DMS79 treated with DMSO at 0.1 percent for 48 hours (cell line): ENCODE measurements around the gene PLEK.
"Not testable (repeated sequence)": the region's sequence is repeated elsewhere in the genome, so short reads cannot be mapped to it uniquely, and the experiment has no call there.

Source experiments
- DNase-seq: peaks from one replicate; lab custom pipeline; 2025; lab: John Stamatoyannopoulos, UW

PLEK gene, protein sequence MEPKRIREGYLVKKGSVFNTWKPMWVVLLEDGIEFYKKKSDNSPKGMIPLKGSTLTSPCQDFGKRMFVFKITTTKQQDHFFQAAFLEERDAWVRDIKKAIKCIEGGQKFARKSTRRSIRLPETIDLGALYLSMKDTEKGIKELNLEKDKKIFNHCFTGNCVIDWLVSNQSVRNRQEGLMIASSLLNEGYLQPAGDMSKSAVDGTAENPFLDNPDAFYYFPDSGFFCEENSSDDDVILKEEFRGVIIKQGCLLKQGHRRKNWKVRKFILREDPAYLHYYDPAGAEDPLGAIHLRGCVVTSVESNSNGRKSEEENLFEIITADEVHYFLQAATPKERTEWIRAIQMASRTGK

DNA sequence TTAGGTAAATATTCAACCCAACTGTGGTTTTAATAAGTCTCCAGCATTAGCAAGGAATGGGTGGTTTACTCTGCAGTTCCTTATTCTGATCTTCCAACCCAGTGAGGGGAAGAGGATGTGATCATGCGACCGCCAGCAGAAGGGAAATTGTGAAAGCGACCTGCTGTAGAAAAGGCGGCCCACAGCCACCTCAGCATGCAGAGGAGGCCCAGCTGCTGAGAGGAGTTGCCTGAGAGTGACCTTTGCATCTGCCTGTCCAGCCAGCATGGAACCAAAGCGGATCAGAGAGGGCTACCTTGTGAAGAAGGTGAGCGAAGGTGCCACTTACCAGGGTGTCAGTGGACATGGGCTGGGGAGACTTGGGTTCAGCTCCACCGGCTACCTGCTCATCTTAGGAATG lies at the start of gene PLEK:
Gene PLEK (plus strand): TSS at position 196 of the 400 bp plus-strand sequence. CDS start 70 bp downstream, at position 266.
- no peak for DNase-seq

DNA sequence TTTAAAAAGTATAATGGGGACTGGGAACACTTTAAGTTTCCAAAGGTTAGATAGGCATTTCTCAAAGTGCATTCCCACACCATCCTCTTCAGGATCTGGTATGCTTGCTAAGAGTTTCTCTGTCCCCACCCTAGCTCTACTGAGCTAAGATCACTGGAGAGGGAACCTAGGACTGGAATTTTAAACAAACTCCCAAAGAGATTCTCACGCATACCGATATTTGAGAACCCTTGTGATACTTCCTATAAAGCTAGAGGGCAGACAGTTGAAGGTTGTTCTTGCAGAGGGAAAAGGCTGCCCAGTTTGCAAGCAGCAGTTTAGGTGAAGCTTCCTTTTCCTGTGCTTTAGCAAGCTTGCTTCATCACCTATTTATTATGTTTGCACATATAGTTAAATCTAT lies 49.0 kb upstream of the PLEK start:
- DNase-seq = no peak

DNA sequence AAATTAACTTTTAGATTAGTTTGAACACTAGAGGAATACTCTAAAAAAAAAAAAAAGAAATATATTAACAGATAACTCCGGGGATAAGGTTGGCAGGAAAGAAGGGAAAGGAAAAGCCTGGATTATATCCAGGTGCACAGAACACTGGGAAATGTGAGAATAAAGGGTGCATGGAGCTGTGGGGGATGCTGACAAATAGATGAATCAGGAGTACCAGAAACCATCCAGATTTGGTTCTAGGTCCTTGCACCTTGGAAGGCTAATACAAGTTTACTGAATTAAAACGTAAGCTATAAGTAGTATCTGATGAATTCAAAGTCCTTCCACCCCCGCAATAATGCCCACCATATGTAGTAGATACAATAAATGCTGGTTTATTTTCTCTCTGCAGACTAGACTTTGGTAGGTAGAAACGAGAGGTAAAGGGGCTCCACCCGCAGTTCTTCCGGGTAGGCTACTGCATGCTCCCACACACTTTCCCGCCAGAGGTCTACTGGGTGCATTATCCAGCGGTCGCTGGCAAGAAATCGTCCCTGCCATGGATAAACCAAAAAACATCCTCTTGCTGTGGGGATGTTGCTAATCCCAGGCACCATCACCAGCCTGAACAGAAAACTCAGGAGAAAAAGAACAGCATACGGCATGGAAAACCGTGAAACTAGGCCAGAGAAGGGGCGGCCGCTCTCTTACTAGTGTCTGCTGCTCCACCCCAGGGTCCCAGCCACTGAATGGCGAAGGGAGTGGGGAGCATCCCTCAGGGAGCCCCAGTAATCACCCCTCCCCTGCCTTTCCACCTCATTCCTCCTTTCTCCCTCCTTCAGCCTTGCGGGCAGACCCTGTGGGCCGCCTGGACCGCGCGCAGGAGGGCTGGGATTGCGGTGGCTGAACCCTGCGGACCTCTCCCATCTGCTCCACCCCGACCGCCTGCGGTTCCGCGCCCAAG lies 46.8 kb upstream of the PLEK start:
- DNase-seq = no peak

DNA sequence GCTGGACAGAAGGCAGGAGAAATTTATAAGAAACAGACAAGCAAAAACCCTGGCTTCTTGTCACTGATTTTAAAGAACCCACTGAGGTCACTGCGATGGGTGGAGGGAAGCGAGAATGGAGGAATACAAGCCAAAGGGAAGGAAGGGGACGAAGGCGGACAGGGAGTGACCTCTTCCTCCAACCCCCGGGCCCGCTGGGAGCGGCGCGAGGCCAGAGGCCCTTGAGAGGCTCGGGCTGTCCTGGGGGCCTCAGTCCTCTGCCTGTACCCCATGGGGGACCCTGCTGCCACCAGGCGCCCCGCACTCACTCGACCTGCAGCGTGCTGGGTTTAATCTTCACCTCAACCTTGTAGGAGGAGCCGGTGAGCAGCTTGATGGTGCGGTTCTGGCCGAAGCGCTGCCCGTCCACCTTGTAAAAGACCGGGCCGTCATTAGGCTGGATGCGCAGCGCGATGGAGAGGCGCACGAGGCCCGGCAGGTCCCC lies 46.1 kb upstream of the PLEK start:
- DNase-seq = no peak

DNA sequence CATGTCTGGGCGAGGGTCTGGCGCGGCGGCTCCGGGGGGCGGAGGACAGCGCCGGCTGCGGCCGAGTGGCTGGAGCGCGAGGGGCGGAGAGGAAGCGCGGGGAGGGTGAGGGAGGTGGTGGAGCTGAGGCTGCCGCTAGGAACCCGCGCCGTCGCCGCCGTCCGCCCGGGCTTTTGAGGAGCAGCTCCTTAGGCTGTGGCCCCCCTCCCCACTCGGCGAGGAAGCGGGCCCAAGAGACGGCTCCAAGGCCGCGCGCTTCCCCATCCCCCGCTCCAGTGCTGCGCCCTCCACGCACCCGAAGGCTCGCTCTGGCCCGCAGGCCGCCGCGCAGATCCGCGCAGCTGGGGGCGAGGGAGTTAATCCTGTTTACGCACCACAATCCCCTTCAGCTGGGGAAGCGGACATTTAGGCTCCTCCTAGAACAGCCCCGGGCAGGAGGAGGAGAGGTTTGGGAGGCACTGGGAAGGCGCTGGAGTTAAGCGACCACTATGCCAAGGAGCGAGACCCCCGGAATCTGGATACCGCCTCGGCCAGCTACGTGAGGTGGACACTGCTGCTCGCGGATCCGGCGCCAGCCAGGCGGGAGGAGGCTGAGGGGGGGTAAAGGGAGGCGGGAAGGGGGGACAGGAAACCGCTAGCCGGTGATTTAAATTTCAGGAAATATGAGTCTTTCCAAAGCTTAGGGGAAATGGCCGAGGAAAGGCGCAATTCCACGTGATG lies 45.5 kb upstream of the PLEK start, which contains the start of gene CNRIP1:
Gene CNRIP1 (minus strand): TSS at position 552 of the 720 bp plus-strand sequence. CDS start 549 bp downstream, at position 3.
- peak; percentile 77 for DNase-seq

DNA sequence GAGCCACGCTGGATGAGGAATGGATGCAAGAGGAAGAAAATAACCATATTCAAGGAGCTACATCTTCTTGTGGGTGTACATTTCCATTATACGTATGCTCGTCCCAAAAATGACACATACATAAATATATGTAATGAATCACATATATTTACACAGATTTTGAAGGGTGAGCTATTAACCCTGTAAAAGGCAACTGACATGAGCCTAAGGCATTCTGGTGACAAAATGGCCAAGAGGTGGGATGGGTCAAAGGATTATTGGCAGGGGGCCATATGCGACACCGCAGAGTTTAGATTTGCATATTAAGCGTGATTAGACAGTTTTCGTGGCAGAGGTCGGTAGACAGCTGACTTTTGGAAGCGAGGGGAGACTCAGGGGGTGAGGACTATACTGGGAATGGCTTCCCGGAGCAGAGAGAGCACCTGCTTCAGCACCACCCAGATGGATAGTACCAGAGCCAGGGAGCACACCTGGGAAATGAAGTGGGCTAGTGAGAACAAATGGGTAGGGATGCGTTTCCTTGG lies 44.9 kb upstream of the PLEK start:
- DNase-seq = peak; percentile 83

DNA sequence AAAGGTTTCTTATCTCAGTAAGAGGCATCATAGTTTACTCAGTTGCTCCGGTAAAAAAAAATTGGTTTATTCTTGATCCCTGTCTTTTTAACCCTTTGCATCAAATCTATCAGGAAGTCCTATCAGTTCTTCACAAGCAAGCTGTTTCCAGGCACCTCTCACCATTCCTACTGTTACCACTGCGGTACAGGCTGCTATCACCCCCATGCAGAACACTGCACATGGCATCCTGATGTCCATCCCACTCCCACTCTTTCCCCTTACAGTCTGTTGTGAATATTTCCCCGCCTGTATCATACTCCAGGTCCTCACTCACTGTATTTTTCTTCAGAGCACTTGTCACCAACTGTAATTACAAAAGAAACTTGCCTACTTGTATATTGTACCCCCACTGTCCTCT lies 40.0 kb upstream of the PLEK start:
- DNase-seq = no peak

DNA sequence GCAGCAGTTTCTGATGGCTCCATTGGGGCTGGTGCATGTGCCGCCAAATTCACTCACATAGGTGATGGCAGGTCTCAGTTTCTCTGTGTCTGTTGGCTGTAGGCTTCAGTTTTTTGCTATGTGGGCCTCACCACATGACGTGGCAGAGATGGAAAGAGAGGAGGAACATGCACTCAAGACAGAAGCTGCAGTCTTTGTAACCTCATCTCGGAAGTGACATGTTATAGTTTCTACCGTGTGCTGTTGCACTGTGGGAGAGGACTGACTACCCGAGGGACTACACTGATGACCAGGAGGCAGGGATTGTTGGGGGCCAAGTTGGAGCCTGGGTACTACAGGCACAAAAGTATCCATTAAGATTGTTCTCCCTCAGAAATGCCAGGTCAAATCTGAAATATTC lies 36.2 kb upstream of the PLEK start:
- no peak for DNase-seq

DNA sequence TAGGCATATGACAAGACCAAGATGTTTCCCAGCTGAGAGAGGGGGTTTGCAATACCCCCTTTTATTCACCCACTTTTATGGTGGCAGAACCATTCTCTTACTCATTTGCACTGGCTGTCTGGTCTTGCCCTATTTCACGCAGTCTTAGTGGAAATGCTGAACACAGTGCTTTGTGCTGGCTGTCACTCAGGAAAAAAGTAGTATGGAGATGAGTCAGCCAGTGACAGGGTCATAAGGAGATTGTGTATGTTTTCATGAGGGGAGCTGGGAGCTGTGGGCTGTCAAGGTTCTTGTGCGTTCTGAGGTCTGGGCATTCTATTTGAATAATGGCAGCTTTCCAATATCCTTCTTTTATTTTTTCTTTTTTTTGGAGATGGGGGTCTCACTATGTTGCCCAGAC lies 34.4 kb upstream of the PLEK start:
- no peak for DNase-seq

DNA sequence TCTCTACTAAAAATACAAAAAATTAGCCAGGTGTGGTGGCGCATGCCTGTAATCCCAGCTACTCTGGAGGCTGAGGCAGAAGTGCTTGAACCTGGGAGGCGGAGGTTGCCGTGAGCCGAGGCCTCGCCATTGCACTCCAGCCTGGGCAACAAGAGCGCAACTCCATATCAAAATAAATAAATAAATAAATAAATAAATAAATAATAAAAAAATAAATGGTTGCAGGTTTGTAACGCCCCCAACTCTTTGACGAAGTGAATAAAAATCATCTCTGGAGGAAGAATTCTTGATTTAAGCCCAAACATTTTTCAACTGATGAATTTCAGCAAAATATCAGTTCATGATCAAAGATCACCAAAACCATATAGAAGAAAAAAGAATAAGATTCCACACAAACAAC lies 32.1 kb upstream of the PLEK start:
- DNase-seq = no peak

DNA sequence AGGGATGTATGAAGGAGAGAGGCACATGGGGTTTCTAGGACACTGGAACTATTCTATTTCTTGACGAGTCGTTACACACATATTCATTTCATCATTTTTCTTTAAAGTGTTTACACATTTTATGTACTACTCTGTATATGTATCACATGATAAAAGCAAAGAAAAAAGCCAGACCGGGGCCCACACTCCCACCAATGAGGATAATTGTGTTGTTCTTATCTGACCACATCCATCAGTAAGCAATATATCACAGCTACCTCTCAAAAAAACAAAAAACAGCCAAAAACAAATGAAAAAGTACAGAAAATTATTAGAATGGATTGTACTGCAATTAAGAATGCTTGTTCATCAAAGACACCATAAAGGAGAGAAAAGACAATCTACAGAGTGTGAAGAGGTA lies 31.2 kb upstream of the PLEK start:
- no peak for DNase-seq

DNA sequence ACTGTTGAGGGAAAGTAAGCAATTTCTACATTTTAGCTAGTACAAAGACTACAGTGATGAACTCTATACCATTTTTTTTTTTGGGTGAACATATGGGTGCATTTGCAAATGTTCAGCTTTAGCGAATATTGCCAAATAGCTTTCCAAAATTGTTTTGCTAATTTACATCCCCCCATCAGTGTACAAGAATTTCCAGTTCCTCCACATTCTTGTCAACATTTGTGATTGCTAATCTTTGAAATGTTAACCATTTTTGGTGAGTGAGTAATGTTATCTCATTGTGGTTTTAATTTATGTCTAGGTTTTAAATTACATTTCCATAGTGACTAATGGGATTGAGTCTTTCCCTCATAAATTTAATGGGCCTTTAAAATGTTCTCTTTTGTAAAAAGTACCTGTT lies 28.9 kb upstream of the PLEK start:
- DNase-seq = no peak

DNA sequence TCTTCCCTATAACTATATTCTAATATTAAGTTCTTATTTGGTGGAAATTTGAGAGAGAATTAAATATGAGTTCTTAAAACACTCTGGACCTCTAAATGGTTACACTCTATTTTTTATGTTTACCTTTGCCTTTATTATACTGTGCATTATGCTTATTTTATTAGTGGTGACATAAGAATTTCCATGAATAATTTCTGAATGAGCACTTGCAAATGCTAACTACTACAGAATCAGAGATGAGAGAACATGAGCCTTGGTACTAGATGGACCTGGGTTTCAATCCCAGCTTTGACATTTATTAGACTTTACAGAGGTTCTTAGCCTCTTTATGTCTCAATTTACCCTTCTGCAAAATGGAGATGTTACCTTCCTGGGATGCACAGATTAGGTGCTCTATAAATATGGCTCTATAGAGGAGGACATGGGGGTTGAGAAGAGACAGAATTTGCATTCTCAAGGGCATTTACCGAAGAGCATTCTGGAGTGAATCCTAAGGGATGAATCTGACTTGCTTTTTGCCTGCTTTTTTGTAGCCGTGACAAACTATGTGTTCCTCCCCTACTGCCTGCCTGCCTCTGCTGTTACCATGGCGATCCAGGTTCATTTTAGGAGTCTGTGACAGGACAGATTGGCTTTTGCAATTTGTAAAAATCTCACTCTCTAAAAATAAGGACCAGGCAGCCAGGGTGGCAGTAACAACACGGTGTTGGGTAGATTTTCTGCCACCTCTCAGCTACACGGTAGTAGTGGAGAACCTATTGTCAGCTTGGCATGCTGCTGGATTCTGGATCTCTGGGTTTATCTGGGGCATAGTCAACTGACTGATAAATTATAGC lies 24.6 kb upstream of the PLEK start:
- DNase-seq = no peak

DNA sequence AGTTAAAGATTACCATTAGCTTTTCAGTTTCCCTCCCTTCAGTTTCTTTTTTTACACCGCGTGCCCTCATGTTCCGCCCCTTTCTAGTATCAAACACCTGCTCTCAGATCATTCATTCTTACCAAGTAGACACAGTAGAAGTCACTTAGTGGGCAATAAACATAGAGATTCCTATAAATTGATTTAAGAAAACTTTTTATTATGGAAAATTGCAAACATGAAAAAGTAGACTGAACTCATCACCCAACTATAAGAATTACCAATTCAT lies 24.1 kb upstream of the PLEK start:
- DNase-seq = no peak

DNA sequence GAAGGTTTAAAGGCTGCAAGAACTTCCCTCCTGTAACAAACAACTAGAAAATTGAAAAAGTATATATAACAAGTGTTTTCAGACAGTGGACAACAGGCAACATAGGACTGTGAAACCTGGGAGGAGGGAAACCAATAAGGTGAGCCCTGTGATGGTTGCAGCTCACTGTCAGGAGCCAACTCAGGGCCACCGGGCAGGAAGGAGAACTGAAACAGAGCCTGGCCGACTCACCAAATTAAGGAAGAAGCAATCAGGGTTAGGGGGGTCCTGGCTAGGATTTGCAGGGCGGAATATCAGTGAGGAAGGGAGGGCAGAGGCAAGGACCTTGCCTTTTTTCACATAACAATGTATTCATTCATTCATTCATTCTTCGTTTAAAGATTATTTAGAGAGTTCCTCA lies 23.5 kb upstream of the PLEK start:
- DNase-seq = no peak

DNA sequence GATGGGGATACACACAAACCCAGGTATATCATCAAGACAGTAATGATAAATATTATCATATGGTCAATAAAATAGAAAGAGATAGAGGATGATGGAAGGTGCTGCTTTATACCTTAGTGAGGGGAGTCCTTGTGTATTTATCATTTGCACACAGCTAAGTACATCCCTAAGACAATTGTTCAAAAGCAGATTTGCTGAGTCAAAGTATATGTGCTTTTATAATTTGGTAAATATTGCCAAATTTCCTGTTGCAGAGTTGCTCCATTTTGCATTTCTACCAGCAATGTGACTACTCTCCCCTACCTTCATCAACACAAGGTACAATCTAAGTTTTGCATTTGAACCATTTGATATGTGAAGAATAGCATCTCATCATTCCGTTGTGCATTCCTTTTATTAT lies 22.6 kb upstream of the PLEK start:
- no peak for DNase-seq

DNA sequence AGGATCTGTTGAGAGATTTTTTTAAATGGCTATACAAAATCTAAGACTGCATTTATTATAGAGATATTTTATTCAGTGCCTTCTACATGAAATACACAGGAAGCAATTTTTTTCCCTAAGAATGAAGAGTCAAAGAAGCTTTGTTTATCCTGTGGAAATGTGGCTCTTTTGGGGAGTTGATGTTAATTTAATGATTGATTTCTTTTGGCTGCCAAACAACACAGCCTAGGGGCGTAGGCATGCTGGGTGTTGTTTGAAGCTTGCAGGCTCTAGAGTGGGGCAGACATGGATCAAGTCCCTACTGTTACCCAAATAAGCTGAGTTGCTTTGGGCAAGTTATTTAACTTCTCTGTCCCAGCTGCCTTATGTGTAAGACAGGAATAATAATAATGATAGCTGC lies 21.1 kb upstream of the PLEK start:
- no peak for DNase-seq

DNA sequence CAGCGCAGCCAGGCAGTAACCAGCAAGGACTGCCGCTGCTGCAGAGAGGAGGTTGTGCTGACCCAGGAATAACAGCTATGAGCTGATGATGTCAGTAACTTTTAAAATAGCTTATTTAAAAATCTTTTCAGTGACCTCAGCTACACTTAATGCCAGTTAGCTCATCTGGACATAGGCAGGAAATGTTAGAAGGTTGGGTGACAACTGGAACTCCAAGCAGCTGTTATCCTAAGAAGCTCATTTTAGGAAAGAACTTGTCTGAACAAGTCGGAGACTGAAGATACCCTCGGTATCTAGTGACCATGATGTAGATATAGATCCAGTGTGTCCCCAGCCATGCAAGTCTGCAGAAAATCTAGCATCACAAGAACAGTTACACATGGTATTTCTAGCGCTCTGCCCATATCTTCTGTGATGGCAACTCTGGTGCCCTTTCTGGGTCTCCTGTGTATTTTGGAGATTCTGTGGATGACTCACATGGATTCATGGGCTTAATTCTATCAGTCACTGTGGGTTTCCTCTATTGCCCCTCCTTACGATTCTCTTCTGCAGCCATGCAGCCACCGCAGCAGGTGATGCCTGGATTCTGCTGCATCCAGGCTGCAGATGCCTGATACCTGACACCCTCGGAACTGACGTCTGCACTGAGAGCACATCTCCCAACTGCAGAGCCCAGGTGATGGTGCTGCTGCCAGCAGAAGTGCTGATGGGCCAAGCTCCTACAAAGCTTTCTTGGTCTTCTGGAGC lies 19.8 kb upstream of the PLEK start:
- no peak for DNase-seq

DNA sequence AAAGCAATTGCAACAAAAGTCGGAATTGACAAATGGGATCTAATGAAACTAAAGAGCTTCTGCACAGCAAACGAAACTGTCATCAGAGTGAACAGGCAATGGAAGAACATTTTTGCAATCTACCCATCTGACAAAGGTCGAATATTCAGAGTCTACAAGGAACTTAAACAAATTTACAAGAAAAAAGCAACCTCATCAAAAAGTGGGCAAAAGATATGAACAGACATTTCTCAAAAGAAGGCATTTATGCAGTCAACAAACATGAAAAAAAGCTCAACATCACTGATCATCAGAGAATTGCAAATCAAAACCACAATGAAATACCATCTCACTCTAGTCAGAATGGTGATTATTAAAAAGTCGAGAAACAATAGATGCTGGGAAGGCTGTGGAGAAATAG lies 16.0 kb upstream of the PLEK start:
- not testable (repeated sequence) for DNase-seq

DNA sequence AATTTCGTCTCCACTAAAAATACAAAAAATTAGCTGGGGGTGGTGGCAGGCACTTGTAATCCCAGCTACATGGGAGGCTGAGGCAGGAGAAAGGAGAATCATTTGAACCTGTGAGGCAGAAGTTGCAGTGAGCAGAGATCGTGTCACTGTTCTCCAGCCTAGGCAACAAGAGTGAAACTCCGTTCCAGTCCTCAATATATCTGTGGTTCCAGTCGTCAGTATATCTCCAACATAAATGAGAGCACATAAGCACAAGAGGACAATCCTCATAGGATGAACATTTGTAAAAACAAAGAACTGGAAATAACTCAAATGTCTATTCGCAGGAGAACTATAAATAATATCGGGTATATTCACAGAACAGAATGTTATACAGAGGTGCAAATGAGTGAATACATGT lies 13.1 kb upstream of the PLEK start:
- DNase-seq = no peak
